ENCODE data around the gene C1QTNF5.

GRCh38 chr11:119356349-119357031 is 15.8 kb upstream of the C1QTNF5 start:
- TF ChIP-seq POLR2A (IDR thresholded peaks at IDR 0.05; ENCODE audit: low read depth, low read length) (no peak), TAF1 (IDR thresholded peaks at IDR 0.05; ENCODE audit: borderline replicate concordance, low read depth, low read length) (no peak), POLR2AphosphoS5 (IDR thresholded peaks at IDR 0.05; ENCODE audit: low read depth, low read length) (no peak)
